CD4-positive, alpha-beta T cell treated with Interleukin-1 beta for 1 hour (primary cell): ENCODE results near the gene ANKRD16.
"Not testable (repeated sequence)": the region's sequence is repeated elsewhere in the genome, so short reads cannot be mapped to it uniquely, and the experiment has no call there.

Source experiments
- DNase-seq, 2 donors: peaks; one replicate each; pipeline ENCODE4 v3.0.0-alpha.2; 2020 to 2022

ANKRD16 gene

GRCh38 chr10:5871596-5871995 lies 18.1 kb downstream of the ANKRD16 start:
- DNase-seq, result no peak

- DNase-seq, result no peak
These were observed 20.5 kb downstream of the ANKRD16 start for GRCh38 chr10:5869156-5869555.

DNA sequence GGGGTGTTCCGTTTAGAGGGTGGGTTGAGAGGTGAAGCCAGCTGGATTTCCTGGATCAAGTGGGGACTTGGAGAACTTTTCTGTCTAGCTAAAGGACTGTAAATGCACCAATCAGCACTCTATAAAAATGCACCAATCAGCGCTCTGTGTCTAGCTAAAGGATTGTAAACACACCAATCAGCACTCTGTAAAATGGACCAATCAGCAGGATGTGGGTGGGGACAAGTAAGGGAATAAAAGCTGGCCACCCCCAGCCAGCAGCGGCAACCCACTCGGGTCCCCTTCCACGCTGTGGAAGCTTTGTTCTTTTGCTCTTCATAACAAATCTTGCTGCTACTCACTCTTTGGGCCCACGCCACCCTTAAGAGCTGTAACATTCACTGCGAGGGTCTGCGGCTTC lies 21.3 kb downstream of the ANKRD16 start:
- not testable (repeated sequence) for DNase-seq

GRCh38 chr10:5867091-5867615 lies 22.5 kb downstream of the ANKRD16 start:
- DNase-seq, result not testable (repeated sequence)

DNA sequence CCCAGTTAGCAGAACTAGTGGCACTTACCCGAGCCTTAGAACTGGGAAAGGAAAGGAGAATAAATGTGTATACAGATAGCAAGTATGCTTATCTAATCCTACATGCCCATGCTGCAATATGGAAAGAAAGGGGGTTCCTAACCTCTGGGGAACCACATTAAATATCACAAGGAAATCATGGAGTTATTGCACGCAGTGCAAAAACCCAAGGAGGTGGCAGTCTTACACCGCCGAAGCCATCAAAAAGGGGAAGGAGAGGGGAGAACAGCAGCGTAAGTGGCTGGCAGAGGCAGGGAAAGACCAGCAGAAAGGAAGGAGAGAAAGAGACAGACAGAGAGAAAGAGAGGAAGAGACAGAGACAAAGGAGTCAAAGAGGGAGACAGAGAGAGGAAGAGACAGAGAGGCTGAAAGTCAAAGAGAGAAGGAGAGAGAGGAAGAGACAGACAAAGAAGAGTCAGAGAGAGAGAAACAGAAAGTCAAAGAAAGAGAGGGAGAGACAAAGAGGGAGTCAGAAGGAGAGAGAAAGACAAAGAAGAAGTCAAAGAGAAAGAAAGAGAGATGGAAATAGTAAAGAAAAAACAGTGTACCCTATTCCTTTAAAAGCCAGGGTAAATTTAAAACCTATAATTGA lies 23.1 kb downstream of the ANKRD16 start:
- DNase-seq, result peak in 1 of 2 donors; percentile 5

DNA sequence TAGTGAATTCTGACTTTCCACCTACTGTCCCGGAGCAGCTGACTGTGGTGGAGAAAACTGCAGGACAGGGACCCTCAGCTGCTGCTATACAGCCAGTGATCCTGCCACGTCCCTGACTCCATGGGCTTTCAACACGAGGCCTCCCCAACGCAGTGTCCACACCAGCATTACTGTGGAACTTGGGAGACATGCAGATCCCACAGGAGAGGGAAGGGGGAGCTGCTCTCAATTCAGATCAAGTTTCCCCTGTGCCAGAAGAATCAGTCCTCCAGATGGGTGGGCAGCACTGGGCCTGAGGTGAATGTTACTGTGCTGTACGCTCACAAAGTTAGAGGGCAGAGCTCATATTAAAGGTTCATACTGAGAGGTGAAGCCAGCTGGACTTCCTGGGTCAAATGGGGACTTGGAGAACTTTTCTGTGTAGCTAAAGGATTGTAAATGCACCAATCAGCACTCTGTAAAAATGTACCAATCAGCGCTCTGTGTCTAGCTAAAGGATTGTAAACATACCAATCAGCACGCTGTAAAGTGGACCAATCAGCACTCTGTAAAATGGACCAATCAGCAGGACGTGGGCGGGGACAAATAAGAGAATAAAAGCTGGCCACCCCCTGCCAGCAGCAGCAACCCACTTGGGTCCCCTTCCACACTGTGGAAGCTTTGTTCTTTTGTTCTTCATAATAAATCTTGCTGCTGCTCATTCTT lies 26.6 kb downstream of the ANKRD16 start:
- DNase-seq, result not testable (repeated sequence)

DNA sequence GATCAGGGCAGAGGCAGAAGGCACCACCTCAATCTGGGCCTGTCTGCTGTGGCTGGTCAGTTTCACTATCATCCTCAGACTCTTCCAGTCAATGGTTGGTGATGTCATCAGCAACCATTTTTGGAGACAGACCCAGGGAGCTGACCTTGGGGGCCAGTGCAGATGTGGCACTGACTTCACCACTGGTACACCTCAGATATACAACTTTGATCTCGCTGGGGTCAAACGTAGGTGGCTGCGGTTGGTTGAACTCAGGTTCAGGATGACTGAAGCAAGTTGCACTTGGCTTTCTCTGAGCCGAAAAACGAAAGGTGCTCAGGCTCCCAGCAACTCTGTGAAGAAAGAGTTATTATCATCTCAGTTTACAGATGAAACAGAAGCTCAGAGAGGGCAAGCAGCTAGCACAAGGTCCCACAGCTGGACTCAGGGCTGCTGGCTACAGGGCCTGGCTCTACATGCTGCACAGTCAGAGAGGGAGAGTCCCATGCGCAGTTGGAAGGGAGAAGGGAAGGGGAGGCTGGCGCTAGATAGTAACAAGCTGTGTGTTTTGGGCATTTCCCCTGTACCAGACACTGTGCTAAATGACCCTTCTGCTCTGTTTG lies 27.2 kb downstream of the ANKRD16 start:
- DNase-seq, result peak in 1 of 2 donors; percentile 6

- DNase-seq, result no peak
These were observed 29.6 kb downstream of the ANKRD16 start for GRCh38 chr10:5860066-5860465.

DNA sequence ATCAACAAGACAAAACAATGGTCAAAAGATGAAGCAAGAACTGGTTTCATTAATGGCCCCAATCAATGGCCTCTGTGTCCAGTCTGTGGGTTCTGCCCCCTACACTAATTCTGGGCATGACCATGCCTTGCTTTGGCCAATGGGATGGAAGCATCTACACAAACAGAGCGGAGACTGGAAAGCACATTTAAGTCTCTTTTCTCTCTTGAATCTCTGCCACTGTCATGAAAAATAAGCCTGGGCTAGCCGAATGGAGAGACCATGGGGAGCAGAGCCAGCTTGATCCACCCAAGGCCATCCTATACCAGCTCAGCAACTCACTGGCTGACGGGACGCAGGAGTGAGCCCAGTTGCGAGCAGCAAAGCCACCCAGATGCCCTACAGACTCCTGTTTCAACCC lies 30.9 kb downstream of the ANKRD16 start:
- DNase-seq, result no peak

- DNase-seq, result no peak
These were observed 33.0 kb downstream of the ANKRD16 start for GRCh38 chr10:5856701-5857004.

DNA sequence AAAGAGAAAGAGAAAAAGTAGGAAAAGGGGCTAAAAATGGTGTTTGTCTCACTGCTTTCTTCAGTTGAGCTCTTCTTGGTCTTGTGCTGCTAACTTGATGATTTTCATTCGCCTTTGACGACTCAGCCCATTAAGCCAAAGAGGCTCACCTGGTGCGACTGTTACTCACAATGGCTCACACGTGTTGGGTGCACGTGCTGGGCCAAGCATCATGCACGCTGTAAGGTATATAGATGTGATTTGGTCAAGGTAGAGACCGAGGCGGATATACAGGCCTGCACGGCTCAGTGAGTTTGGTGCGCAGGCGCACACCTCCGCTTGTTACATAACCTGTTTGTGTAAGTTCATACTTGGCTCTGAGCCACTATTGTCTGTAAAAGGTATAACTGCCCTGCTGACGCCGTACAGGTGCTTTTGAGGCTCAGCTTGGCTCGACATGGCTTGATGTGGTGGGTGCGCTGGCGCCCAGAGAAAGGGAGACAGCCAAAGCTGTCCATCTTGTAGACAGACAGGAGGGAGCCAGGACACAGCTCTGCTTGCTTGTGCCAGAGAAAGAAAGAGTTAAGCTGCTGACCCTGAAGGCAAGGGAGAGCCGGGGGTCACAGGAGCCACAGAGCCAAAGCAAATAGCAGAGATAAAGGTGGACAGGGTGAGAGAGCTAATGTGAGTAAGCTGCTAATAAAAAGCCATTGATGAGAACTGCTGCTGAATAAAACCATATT lies 33.6 kb downstream of the ANKRD16 start:
- no peak for DNase-seq

GRCh38 chr10:5854131-5854475 lies 35.6 kb downstream of the ANKRD16 start:
- DNase-seq, result no peak

DNA sequence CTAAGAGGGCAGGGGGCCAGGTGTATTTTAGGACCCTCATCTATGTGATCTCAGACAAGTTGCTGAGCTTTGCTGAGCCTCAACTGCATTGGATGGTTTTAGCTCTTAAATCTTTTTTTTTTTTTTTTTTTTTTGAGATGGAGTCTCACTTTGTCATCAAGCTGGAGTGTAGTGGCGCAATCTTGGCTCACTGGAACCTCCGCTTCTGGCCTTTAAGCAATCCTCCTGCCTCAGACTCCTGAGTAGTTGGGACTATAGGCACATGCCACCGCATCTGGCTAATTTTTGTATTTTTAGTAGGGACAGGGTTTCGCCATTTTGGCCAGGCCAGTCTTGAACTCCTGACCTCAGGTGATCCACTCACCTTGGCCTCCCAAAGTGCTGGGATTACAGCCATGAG lies 43.0 kb downstream of the ANKRD16 start:
- not testable (repeated sequence) for DNase-seq

- DNase-seq, result no peak
These were observed 45.2 kb downstream of the ANKRD16 start for GRCh38 chr10:5844345-5845055.

GRCh38 chr10:5843686-5844344 lies 45.9 kb downstream of the ANKRD16 start:
- DNase-seq, result no peak

GRCh38 chr10:5841965-5842364 lies 47.7 kb downstream of the ANKRD16 start:
- DNase-seq, result no peak

GRCh38 chr10:5840314-5841307 lies 49.1 kb downstream of the ANKRD16 start:
- peak in 1 of 2 donors; percentile 80 for DNase-seq

DNA sequence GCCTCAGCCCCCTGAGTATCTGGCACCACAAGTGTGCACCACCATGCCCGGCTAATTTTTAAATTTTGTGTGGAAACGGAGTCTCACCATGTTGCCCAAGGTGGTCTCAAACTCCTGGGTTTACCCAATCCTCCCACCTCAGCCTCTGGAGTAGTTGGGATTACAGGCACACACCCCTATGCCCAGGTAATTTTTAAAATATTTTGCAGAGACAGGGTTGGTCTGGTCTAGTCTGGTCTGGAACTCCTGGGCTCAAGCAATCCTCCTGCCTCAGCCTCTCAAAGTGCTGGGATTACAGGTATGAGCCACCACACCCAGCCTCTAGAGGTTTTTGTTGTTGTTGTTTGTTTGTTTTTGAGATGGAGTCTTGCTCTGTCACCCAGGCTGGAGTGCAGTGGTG lies 53.5 kb downstream of the ANKRD16 start:
- not testable (repeated sequence) for DNase-seq

GRCh38 chr10:5835446-5836095 lies 54.1 kb downstream of the ANKRD16 start:
- DNase-seq, result no peak

DNA sequence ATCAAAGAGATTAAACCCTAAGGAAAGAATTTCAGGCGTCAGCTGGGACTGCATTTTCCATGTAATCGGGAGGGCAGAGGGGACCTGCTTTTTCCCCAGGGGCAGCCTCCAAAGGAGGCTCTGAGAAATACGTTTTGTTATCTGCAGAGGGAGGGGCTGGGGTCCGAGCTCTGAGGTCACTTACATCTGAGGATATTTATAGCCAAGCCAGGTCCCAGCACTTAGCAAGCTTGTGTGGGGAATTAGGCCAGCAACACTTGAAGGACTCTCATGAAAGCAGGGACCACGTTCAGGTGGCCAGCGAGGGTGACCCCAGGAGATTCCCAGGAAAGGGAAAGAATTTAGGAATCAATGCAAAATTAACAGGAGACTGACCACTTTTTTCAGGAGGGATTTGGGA lies 55.9 kb downstream of the ANKRD16 start:
- DNase-seq, result no peak

- DNase-seq, result no peak
These were observed 56.7 kb downstream of the ANKRD16 start for GRCh38 chr10:5832946-5833345.
